IPS DF 6.9 (cell line): ENCODE results near the gene TMF1.

ENCODE experiments used
- DNase-seq: peaks from one replicate; pipeline ENCODE4 v3.0.0-alpha.2; 2013; ENCODE audit warnings: low read depth, low spot score
- H3K27ac ChIP-seq: one replicate; pipeline ENCODE4 v1.5.1; 2013; ENCODE audit warnings: low read length, control low read depth
- H3K27me3 ChIP-seq: 2 replicates; pipeline ENCODE4 v1.6.1; 2013; ENCODE audit warnings: mild to moderate bottlenecking, low read length; ENCODE audit not compliant: control insufficient read depth, insufficient read depth
- H3K36me3 ChIP-seq: 2 replicates; pipeline ENCODE4 v1.6.1; 2013; ENCODE audit warnings: low read length; ENCODE audit not compliant: control insufficient read depth, insufficient read depth
- H3K4me1 ChIP-seq: 2 replicates; pipeline ENCODE4 v1.6.1; 2013; ENCODE audit warnings: low read length; ENCODE audit not compliant: control insufficient read depth, insufficient read depth
- H3K4me3 ChIP-seq: 2 replicates; pipeline ENCODE4 v1.5.1; 2013; ENCODE audit warnings: mild to moderate bottlenecking, low read length
- H3K9me3 ChIP-seq: 2 replicates; pipeline ENCODE4 v1.6.1; 2013; ENCODE audit warnings: low read length, inconsistent platforms; ENCODE audit not compliant: control insufficient read depth, insufficient read depth
- WGBS: extraction: QIAGEN DNeasy Blood & Tissue Kit; methylation state at CpG from one replicate; pipeline ENCODE4 v1.1.7; 2013; ENCODE audit warnings: mixed read lengths, missing lambda C conversion rate; ENCODE audit not compliant: insufficient read length, insufficient coverage; 5-methylcytosine and 5-hydroxymethylcytosine counted together

Gene TMF1

GRCh38 chr3:69080233-69080920 lies 28.2 kb upstream of the TMF1 start, which contains the start of gene UBA3:
Gene UBA3 (minus strand): TSS chr3:69080365. CDS start chr3:69080353, 12 bp downstream.
- Histone ChIP-seq H3K9me3 (no peaks in the 10 kb centered on the region), H3K4me3 (peak within 1 kb of the TSS; percentile 73), H3K36me3 (no peaks in the 10 kb centered on the region), H3K27ac (no peak within 1 kb of the TSS), H3K27me3 (no peaks in the 10 kb centered on the region), H3K4me1 (no peaks in the 10 kb centered on the region; the same call in 1 of the 2 replicates)
- DNase-seq: peak; percentile 41
- no CpG with 5 or more reads among the region's 37 CpGs for WGBS

GRCh38 chr3:69079269-69080159 lies 27.4 kb upstream of the TMF1 start:
- DNase-seq: no peak
- no CpG with 5 or more reads among the region's 29 CpGs for WGBS
- Histone ChIP-seq H3K9me3 (no peaks in the 10 kb centered on the region), H3K4me1 (no peaks in the 10 kb centered on the region; the same call in 1 of the 2 replicates), H3K4me3 (peak overlapping the region; percentile 73), H3K27ac (no peak overlapping the region), H3K36me3 (no peaks in the 10 kb centered on the region), H3K27me3 (no peaks in the 10 kb centered on the region)

GRCh38 chr3:69072928-69073327 lies 20.8 kb upstream of the TMF1 start:
- Histone ChIP-seq H3K36me3 (no peaks in the 10 kb centered on the region; the same call in 1 of the 2 replicates), H3K4me1 (no peaks in the 10 kb centered on the region), H3K9me3 (no peaks in the 10 kb centered on the region), H3K27me3 (no peaks in the 10 kb centered on the region), H3K4me3 (no peak overlapping the region), H3K27ac (no peak overlapping the region)
- no CpG with 5 or more reads among the region's 3 CpGs for WGBS
- DNase-seq: no peak

- no peaks in the 10 kb centered on the region for H3K27me3 ChIP-seq
- no peaks in the 10 kb centered on the region for H3K4me1 ChIP-seq
- no peaks in the 10 kb centered on the region for H3K9me3 ChIP-seq
- no peaks in the 10 kb centered on the region; the same call in 1 of the 2 replicates for H3K36me3 ChIP-seq
- H3K27ac ChIP-seq: no peak overlapping the region
- DNase-seq: no peak
- H3K4me3 ChIP-seq: no peak overlapping the region
- WGBS: no CpG with 5 or more reads among the region's 4 CpGs
Measured at GRCh38 chr3:69066121-69066520, 14.0 kb upstream of the TMF1 start.

- H3K27me3 ChIP-seq: no peaks in the 10 kb centered on the region
- H3K36me3 ChIP-seq: no peaks in the 10 kb centered on the region; the same call in 1 of the 2 replicates
- H3K27ac ChIP-seq: no peak overlapping the region
- H3K4me3 ChIP-seq: no peak overlapping the region
- DNase-seq: no peak
- no CpG with 5 or more reads among the region's 6 CpGs for whole genome bisulfite sequencing
- no peaks in the 10 kb centered on the region for H3K4me1 ChIP-seq
- no peaks in the 10 kb centered on the region for H3K9me3 ChIP-seq
Measured at GRCh38 chr3:69065318-69065964, 13.3 kb upstream of the TMF1 start.

GRCh38 chr3:69063636-69064035 lies 11.5 kb upstream of the TMF1 start:
- WGBS: no CpG with 5 or more reads among the region's 2 CpGs
- Histone ChIP-seq H3K4me1 (no peaks in the 10 kb centered on the region), H3K4me3 (no peak overlapping the region), H3K27ac (no peak overlapping the region), H3K9me3 (no peaks in the 10 kb centered on the region), H3K36me3 (no peaks in the 10 kb centered on the region; the same call in 1 of the 2 replicates), H3K27me3 (no peaks in the 10 kb centered on the region)
- no peak for DNase-seq

- Histone ChIP-seq H3K36me3 (no peaks in the 10 kb centered on the region; the same call in 1 of the 2 replicates), H3K27ac (no peak overlapping the region), H3K4me1 (no peaks in the 10 kb centered on the region), H3K27me3 (no peaks in the 10 kb centered on the region), H3K4me3 (no peak overlapping the region), H3K9me3 (no peaks in the 10 kb centered on the region)
- no peak for DNase-seq
Measured at GRCh38 chr3:69059688-69060087, 7.6 kb upstream of the TMF1 start.

- Histone ChIP-seq H3K36me3 (no peaks in the 10 kb centered on the region; the same call in 1 of the 2 replicates), H3K4me3 (no peak overlapping the region), H3K4me1 (no peaks in the 10 kb centered on the region), H3K9me3 (no peaks in the 10 kb centered on the region), H3K27me3 (no peaks in the 10 kb centered on the region), H3K27ac (no peak overlapping the region)
- no CpG with 5 or more reads among the region's 2 CpGs for WGBS
- no peak for DNase-seq
Measured at GRCh38 chr3:69058947-69059224, 6.8 kb upstream of the TMF1 start.

- Histone ChIP-seq H3K27ac (no peak overlapping the region), H3K27me3 (no peaks in the 10 kb centered on the region), H3K9me3 (no peaks in the 10 kb centered on the region), H3K4me3 (no peak overlapping the region), H3K36me3 (no peaks in the 10 kb centered on the region; the same call in 1 of the 2 replicates), H3K4me1 (no peaks in the 10 kb centered on the region)
- no peak for DNase-seq
- no CpG with 5 or more reads among the region's 3 CpGs for WGBS
Measured at GRCh38 chr3:69058180-69058946, 6.2 kb upstream of the TMF1 start.

GRCh38 chr3:69052472-69052898 lies 352 bp upstream of the TMF1 start:
- peak overlapping the region; percentile 65; the same call in 1 of the 2 replicates for H3K4me3 ChIP-seq
- no peaks in the 10 kb centered on the region for H3K4me1 ChIP-seq
- 0 out of 2 replicates have a peak, but pooled peaks cover 3% of the 10 kb centered on the region for H3K36me3 ChIP-seq
- no peaks in the 10 kb centered on the region for H3K9me3 ChIP-seq
- H3K27ac ChIP-seq: no peak overlapping the region
- no peak for DNase-seq
- no CpG with 5 or more reads among the region's 9 CpGs for WGBS
- H3K27me3 ChIP-seq: no peaks in the 10 kb centered on the region
